GM21723 (cell line): ENCODE results near the gene POLDIP2.

ENCODE experiments used
- ATAC-seq: cut with Tn5 transposase; IDR thresholded peaks from one replicate; pipeline ENCODE4 v1.9.1; 2021; ENCODE audit warnings: mild to moderate bottlenecking, moderate library complexity; ENCODE audit not compliant: unreplicated experiment

POLDIP2 gene

DNA sequence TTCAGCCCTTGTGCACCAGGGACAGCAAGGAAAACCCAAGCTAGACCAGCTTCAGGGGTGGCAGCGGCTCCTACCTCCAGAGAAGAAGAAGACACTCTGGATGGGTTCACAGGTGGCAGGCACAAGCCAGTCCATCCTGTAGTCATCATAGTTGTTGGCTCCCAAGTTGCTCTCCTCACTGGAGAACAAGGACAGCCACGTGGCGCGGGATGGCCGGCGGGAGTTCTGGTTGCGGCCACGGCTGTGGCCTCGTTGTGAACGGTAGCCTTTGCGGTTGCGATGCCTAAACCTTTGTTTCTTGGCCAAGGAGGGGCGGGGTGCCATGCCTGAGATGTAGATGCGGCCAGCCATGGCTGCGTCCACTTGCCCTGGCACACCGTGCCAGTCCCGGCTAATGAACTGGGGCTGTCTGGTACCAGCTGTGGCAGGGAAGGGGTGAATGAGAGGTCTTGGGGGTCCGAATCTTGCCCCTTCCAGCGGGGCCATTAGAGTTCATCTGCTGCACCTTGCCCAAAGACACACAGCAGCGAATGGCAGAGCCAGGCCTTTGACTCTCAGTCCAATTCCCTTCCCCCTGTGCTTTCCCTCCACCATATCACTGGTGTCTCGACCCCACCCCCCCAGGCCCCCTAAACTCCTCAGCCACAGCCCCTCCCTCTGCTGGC lies 10.4 kb upstream of the POLDIP2 start:
- ATAC-seq, result no peak

DNA sequence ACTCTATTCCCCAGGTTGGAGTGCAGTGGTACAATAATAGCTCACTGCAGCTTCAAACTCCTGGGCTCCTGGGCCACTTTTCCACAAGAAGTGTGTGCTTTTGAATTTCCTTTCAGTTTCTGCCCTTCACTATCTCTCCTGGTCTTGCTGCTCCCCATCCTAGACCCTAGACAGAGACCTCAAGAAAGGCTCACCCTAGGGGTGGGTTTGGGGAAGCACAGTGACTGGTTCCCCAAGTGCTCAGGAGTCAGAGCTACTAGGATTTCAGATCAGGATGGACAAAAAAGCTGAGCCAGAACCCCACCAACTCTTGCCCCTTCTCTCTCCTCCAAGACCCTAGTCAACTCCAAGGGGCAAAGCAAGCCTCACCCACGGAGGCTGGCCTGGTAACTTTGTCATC lies 9.3 kb upstream of the POLDIP2 start:
- ATAC-seq, result no peak

DNA sequence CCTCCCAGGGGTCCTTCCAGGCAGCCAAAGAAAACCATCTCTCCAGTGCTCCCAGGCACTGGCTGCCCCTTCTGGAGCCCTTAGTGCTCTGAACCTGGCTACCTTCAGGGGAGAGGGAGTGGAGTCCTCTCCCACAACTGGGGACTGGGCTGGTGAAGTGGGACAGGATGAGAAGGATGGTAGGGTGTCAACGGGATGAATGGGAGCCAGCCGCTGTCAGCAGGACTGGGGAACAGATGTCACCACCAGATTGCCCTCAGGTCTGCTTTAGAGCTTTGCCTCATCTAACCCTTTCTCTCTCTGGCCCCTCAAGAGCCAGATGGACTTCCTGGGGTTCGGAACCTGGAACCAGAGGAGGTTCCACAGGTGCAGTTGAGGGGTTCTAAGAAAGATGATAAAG lies 8.2 kb upstream of the POLDIP2 start:
- no peak for ATAC-seq

DNA sequence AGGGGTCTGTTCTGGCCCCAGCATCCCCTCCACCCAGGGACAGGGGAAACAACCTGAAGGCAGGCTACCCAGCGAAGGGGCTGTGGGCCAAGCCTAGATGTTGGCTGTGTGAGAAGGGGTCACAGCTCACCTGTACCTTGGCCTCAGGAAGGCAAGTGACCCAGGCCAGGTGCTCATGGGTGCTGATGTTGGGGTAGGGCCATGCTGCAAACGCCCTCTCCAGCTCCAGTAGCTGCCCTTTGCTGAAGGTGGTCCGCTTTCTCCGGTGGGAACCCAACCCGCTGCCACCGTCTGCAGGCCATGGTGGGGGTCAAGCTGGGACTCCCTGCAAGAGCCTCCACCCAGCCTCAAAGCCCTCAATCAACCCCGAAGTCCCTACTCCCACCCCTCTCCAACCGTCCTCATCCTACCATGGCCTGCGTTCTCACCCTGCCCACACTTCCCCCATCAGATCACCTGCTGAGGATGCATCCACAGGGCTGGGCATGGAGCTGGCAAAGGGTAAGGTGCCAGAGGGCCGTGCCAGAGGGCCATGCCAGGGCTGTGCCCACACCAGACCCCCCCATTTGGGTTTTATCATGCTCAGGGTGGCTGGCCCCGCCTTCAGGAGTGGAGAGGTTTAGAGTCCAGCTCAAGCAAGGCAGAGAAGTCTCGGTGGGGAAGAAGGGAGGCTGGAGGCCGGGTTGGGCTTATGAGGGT lies 7.5 kb upstream of the POLDIP2 start, which contains the start of gene SEBOX:
TSS of gene SEBOX (minus strand) at position 535 of the 699 bp plus-strand sequence. CDS start at position 487, 48 bp downstream.
- ATAC-seq, result no peak

DNA sequence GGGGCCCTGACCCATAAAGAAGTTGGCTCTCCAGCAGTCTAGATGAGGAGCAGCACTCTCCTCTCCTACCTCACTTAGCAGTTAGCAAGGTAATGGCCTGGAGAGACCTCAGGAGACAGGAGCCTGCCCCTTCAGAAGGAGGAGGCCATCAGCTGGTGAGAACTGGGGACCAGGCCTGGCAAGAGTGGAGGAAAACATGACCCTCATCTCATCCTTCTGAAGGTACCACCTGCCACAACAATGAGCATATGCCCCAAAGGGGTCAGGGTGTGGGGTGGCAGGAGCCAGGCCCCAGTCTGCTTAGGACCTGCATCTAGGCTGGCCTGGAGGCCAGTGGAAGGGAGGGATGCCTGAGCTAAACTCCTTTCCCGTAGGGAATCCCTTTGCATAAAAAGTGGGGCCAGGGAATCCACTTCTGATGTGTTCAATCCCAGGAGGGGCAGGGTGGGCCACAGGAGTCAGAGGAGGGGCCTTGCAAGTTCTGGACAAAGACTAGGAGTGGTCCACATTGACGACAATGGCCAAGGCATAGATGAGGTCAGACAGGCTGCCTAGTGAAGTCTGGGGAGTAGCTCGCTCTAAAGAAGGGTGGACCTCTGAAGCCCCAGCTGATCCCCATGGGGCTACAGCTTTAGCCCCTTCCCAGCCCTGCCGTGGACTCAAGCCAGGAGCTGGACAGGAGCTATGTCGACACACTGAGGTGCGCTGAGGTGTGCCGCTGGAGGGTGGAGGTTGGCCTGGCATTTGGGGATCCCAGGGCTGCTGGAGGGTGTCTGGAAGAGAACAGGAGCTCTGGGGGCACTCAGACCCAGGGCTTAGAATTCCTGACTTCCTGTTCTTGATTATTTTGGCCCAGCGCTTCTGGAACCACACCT lies 6.7 kb upstream of the POLDIP2 start:
- ATAC-seq, result no peak

DNA sequence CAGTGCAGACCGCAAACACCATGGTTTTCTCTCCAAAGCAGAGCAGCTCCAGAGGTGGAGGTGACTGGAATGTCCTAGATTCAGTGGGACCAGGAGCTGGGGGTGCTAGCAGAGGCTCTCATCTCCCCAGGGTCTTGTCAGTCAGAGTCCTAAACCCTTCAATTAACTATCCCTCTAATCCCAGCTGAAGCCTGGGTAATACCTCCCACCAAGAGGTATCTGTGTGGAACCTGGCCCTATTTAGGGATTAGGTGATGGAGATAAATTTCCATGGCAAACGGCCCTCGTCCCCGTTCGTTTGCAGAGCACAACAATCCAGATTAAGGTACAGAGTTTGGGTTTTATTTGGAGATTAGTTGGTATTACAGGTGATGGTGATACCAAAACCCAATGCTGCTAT lies 5.9 kb upstream of the POLDIP2 start:
- no peak for ATAC-seq

DNA sequence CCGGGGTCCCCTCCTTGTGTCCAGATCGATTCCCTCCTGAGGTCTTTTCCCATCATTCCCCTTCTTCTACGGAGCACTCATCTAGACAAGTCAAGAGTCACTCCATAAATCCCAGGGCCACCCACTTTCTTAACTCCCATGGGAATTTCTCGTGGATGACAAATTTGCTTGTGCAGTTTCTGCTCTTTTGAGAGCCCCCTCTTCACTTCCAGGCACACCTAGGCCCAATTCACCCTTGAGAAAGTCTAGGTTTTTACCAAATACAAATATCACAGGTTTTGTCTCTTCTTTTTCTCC lies 522 bp upstream of the POLDIP2 start:
- no peak for ATAC-seq

DNA sequence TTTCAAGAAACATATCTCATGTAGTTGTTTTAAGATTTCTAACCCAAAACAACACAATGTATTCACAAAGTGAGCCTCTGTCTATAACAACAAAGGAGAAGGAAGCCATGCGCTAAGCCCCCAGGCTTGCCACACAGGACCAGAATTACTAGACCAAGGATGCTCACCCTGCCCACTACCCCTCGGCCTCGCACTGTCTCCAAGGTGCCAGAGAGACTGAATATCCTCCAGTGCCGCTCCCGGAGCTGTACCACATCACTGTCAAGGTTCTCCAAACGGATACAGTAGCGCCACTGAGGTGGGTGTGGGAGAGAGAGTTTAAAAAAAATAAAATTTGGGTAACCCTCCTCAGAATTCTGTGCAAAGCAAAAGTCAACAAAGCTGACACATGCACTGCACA lies 7.1 kb downstream of the POLDIP2 start:
- no peak for ATAC-seq

DNA sequence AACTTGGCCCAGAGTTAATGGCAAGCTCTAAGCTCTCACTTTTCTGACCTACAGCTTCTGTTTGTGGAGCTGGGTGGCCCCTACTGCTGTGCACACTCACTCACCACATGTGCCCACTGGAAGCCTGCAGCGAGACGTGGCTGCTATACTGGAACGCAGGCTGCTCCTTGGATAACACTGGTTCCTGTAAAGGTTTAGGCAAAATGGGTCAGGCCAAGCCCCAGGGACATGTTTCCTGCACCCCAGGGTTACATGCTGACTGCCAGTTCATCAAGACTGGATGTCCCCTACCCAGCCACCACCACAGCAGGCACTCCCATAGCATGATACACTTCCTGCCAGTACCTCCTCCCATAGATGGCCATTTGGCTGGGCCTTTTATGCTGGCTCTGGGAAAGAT lies 8.3 kb downstream of the POLDIP2 start:
- no peak for ATAC-seq

DNA sequence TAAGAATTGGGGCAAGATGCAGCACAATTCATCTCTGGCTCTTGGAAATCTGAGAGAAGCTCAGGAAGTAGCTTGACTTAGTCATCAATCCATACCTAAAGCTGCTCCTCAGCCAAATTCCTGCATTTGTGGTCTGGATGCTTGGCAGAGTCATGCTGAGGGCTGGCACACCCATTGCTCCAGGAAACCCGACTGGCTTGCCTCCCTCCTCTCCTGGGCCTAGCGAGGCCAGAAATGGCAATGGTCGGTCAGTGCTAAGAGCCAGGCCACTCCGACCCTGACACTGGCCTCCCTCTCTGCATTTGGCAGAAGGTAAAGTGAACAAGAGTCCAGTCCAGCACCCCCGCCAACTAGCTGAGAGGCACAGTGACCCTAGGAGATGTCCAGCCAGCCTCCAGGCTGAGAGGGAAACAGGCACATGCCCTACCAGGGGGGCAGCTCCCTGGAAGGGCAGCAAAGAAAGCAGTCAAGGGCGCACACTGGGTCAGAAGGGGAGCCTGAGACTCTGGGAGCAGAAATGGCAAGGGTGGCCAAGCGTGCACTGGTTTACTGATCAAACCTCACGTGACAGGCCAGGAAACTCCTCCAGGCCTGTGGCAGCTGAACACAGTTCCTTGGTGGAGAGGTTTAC lies 10.0 kb downstream of the POLDIP2 start:
- no peak for ATAC-seq

DNA sequence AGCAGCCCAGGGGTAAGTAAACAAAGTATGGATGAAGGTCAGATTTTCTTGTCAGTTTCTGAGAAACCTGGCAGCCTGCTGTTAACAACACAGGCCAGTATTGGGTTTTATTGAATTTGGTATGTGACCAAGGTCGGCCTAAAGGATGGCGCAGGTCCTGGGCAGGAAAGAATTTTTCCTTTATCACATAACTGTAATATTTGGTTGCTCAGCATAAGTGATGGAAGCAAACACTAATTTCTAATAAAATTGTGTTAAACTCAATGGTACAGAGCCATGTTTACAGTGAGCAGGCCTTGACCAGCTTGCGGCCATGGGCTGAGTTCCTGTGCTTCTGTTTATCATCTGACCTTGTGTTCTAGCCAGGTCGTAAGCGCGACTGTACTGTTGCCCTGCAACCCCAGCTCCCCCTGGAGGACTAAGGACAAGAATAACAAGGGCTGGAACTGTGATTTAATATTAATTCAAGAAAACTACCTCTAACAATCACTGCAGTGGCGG lies 10.5 kb downstream of the POLDIP2 start:
- no peak for ATAC-seq

DNA sequence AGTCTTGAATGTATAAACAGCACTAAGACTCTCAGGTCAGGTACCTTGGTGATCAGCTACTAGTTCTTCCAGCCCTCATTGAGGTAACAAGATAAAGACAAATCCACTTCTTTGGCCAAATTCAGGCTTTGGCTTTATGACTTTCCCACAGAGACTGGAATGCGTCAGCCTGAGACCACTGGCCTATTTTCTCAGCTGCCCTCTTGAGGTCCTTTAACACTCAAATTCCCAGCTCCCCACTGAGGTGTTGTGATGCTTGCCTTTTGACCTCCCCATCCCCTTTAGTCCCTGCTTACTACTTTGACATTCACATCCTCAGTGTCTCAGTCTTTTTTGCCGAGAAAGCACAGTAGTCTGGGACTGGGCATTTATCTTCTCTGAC lies 11.1 kb downstream of the POLDIP2 start:
- ATAC-seq, result no peak

DNA sequence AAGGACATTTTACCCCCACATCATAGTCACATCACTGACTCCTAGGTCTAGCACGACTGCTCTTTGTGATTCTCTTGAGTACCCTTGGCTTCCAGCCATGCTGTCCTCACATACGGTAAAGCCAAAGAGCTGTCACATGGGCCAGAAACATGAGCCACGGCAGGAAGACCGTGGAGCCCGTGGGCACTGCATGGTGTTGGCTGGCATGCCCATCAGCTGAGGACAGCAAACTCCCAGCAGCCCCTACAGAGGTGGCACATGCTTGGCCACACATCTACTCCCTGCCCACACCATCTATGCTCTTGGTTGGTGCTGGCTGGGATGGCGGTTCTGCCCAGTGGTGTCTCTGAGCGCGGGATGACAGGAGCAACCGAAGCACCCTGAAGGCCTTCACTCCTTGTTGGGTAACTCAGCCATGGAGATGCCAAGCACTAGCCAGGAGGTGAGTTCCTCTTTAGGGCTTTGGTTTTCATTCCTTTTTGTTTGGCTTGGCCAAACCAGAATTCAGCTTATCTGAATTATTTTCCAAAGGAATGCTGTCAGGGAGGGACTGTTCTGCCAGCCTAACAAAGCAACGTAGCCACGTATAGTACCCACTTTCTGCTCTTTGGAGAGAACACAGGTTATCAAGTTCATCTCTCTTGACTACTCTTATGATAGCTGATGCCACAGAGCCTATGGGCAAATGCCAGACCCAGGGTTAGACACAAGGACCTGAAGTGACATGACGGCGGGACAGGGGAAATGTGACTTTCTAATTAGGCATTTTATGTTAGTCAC lies 11.7 kb downstream of the POLDIP2 start:
- ATAC-seq, result no peak

DNA sequence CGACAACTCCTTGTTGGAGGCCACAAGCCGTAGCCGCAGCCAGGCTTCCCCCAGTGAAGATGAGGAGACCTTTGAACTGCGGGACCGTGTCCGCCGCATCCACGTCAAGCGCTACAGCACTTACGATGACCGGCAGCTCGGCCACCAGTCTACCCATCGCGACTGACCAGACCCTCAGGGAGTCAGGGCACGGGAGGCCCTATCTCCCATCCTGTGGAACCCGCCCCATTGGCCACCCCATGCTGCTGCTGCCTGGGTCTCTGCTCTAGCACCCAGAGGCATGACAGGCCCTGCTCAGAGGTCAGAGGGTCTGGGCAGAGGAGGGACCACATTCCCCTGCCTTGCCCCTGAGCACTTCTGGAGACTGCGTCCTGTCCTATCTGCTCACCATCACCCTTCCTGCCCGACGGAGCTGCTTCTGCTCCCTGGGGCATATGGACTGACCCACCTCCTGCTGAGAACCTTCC lies 12.9 kb downstream of the POLDIP2 start:
- ATAC-seq, result no peak

DNA sequence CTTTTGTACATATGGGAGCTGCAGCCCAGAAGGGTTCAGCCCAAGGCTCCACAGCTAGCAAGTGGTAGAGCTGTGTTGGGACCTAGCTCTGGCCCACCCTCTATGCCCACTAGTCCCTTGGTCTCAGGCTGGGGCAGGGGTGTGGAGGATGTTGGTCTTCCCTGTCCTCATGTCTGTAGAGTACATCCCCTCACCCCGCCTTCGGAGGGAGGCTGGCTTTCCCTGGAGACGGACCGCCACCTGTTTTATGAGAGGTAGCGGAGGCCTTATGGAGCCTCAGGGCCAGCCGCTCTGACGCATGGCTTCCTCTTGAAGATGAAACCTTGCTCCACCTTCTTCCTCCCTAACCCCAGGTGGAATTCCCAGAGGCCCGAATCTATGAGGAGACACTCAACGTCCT lies 13.3 kb downstream of the POLDIP2 start:
- ATAC-seq, result no peak

DNA sequence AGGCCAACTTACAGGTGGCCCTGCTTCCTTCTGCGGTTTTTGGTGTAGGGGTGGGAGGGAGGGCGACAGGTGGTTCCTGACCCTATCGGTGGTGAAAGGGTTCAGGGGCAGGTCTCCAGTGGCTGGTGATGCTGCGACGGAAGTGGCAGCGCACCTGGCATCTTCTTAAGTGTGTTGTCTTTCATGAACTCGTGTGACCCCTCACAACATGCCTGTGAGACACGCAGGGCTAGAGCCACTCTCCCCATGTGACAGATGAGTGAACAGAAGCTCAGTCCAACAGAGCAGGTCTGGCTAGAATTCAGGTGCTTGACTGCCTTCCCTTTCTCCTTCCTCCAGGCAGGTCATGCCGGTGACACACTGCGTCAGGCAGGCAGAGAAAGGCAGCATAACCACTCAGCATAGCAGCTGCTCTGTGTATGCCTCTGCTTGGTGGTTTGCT lies 13.8 kb downstream of the POLDIP2 start:
- no peak for ATAC-seq

DNA sequence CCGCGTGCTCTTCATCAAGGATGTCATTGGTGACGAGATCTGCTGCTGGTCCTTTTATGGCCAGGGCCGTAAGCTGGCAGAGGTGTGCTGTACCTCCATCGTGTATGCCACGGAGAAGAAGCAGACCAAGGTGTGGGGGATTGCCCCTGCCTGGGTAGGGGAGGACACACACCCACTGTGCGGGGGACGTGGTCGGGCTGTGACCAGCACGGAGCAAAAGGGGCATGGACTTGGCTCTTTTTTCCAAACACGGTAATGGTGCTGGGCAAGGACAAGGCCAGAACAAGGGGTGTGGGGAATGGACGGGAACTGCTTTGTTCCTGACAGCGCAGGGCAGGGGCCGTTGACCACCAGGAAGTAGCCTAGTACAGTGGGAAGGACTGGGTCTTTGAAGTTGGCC lies 15.0 kb downstream of the POLDIP2 start:
- ATAC-seq, result no peak

DNA sequence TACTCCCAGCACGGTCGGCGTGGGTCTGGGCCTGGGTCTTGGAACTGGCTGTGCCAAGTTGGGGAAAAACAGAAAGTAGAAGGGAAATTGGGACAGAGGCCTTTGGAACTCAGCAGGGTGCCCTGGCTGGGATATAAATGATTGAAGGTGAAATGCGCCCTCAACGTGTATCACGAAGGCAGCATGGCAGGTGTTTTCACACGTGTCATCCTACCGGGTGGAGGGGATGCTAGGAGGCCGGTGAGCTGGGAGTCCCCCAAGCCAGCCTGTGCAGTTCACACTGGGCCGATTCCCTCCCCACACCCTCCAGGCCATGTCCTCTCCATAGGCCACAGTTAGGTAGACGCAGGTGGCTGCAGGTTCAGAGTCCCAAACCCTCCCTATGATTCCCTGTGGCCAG lies 15.8 kb downstream of the POLDIP2 start:
- no peak for ATAC-seq

DNA sequence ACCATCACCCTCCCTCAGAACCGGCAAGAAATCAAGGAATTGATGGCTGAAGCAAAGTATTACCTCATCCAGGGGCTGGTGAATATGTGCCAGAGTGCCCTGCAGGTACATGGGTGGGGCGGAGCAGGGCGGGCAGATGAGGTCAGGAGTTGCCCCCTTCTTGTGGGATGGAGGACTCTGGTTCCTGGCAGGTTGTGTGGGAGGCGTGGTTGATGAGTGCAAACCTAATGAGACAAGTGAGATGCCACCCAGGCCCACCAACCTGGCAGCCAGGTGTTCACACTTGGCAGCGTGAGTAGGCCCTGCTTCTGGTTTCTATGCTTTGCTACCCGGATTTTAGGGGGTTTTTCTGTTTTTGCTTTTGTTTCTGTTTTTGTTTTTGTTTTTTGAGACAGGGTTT lies 17.0 kb downstream of the POLDIP2 start:
- ATAC-seq, result no peak

DNA sequence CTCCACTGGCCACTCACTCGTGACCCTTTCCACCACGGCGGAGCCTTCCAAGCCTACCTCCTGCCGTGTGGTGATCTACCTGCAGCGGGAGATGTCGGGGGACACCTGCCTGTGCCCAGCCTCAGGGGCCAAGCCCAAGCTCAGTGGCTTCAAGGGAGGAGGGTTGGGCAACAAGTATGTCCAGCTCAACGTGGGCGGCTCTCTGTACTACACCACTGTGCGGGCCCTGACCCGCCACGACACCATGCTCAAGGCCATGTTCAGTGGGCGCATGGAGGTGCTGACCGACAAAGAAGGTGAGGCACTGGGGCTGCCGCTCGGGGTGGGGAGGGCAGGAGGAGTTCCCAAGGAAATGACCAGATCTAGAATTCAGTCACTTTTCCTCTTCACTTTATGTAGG lies 17.9 kb downstream of the POLDIP2 start:
- no peak for ATAC-seq
